IPS DF 4.7 (cell line): ENCODE results near the gene EYS.
A peak's percentile ranks its signal among the peaks of the same experiment; 100 is the strongest.
"Not testable (repeated sequence)": the region's sequence is repeated elsewhere in the genome, so short reads cannot be mapped to it uniquely, and the experiment has no call there.

Experiments
- DNase-seq: peaks from one replicate; pipeline ENCODE4 v3.0.0-alpha.2; 2013; ENCODE audit warnings: low spot score; ENCODE audit errors: extremely low read depth

The EYS gene

GRCh38 chr6:64062960-64063683 lies 1643.9 kb downstream of the EYS start:
- DNase-seq, result no peak

- DNase-seq, result no peak
Observed at GRCh38 chr6:64054861-64055260, 1652.2 kb downstream of the EYS start.

GRCh38 chr6:64050590-64050989 lies 1656.4 kb downstream of the EYS start:
- no peak for DNase-seq

GRCh38 chr6:64049736-64050135 lies 1657.3 kb downstream of the EYS start:
- no peak for DNase-seq

- no peak for DNase-seq
Observed at GRCh38 chr6:64046746-64047208, 1660.2 kb downstream of the EYS start.

GRCh38 chr6:64041373-64041772 lies 1665.7 kb downstream of the EYS start:
- DNase-seq, result no peak

- no peak for DNase-seq
Observed at GRCh38 chr6:64040113-64040512, 1666.9 kb downstream of the EYS start.

GRCh38 chr6:64037427-64037826 lies 1669.6 kb downstream of the EYS start:
- no peak for DNase-seq

GRCh38 chr6:64034910-64035655 lies 1671.9 kb downstream of the EYS start:
- no peak for DNase-seq

- no peak for DNase-seq
Observed at GRCh38 chr6:64034291-64034690, 1672.7 kb downstream of the EYS start.

GRCh38 chr6:64030950-64031618 lies 1675.9 kb downstream of the EYS start:
- DNase-seq, result not testable (repeated sequence)

- DNase-seq, result no peak
Observed at GRCh38 chr6:64023693-64024092, 1683.3 kb downstream of the EYS start.

GRCh38 chr6:64014595-64014994 lies 1692.4 kb downstream of the EYS start:
- DNase-seq, result no peak

- DNase-seq, result no peak
Observed at GRCh38 chr6:64013011-64013410, 1694.0 kb downstream of the EYS start.

- DNase-seq, result peak; percentile 44
Observed at GRCh38 chr6:64012351-64013001, 1694.5 kb downstream of the EYS start.

- no peak for DNase-seq
Observed at GRCh38 chr6:64010666-64011065, 1696.4 kb downstream of the EYS start.

- DNase-seq, result no peak
Observed at GRCh38 chr6:64010010-64010409, 1697.0 kb downstream of the EYS start.

GRCh38 chr6:64006246-64006645 lies 1700.8 kb downstream of the EYS start:
- DNase-seq, result no peak

- DNase-seq, result no peak
Observed at GRCh38 chr6:64000818-64001491, 1706.1 kb downstream of the EYS start.

GRCh38 chr6:63999613-64000012 lies 1707.4 kb downstream of the EYS start:
- no peak for DNase-seq

- no peak for DNase-seq
Observed at GRCh38 chr6:63998991-63999390, 1708.0 kb downstream of the EYS start.
